Measurements from ENCODE around the gene HDAC10.

- TF ChIP-seq CTCF (IDR thresholded peaks at IDR 0.05) (no peak), POLR2A (IDR thresholded peaks at IDR 0.05) (no peak), EP300 (IDR thresholded peaks at IDR 0.05) (no peak), POLR2AphosphoS5 (IDR thresholded peaks at IDR 0.05) (no peak)
Measured at GRCh38 chr22:50259302-50259701, 8.2 kb upstream of the HDAC10 start.

All from suprapubic skin (tissue), 4 donors.